ENCODE results near the gene MFAP3. TPM values are rescaled to one million over a fixed set of nuclear protein-coding genes. Genes with fewer than 3 reads are reported as not detected.

The MFAP3 gene
- total RNA-seq, 1 donor from 2014 or later, result 39.0 TPM

GRCh38 chr5:154039458-154039829 is 677 bp downstream of the MFAP3 start:
- Mint-ChIP-seq H3K36me3 (ENCODE audit: low read depth) (no peaks in the 10 kb centered on the region), H3K4me3 (peak overlapping the region; percentile 97), H3K27me3 (ENCODE audit: low read depth) (no peaks in the 10 kb centered on the region), H3K27ac (ENCODE audit: unreplicated experiment) (no peak overlapping the region), H3K4me1 (peaks cover 25% of the 10 kb centered on the region), H3K9me3 (no peaks in the 10 kb centered on the region)
- no peak for DNase-seq (ENCODE audit: low read depth, low spot score)
- no peak for TF ChIP-seq CTCF (conservative IDR thresholded peaks at IDR 0.05)

- Mint-ChIP-seq H3K9me3 (no peaks in the 10 kb centered on the region), H3K36me3 (ENCODE audit: low read depth) (no peaks in the 10 kb centered on the region), H3K4me1 (peaks cover 21% of the 10 kb centered on the region), H3K27me3 (ENCODE audit: low read depth) (no peaks in the 10 kb centered on the region), H3K4me3 (no peak overlapping the region), H3K27ac (ENCODE audit: unreplicated experiment) (no peak overlapping the region)
- no peak for TF ChIP-seq CTCF (conservative IDR thresholded peaks at IDR 0.05)
- DNase-seq (ENCODE audit: low read depth, low spot score), result no peak
Measured at GRCh38 chr5:154042766-154043165, 4.0 kb downstream of the MFAP3 start.

- H3K4me3 Mint-ChIP-seq, result no peak overlapping the region
- H3K36me3 Mint-ChIP-seq (ENCODE audit: low read depth), result no peaks in the 10 kb centered on the region
- H3K27me3 Mint-ChIP-seq (ENCODE audit: low read depth), result no peaks in the 10 kb centered on the region
- no peak overlapping the region for H3K27ac Mint-ChIP-seq (ENCODE audit: unreplicated experiment)
- no peak for DNase-seq (ENCODE audit: low read depth, low spot score)
- H3K4me1 Mint-ChIP-seq, result peaks cover 10% of the 10 kb centered on the region
- no peak for TF ChIP-seq CTCF (conservative IDR thresholded peaks at IDR 0.05)
- H3K9me3 Mint-ChIP-seq, result no peaks in the 10 kb centered on the region
Measured at GRCh38 chr5:154044099-154044498, 5.3 kb downstream of the MFAP3 start.

- Mint-ChIP-seq H3K27ac (ENCODE audit: unreplicated experiment) (no peak overlapping the region), H3K36me3 (ENCODE audit: low read depth) (no peaks in the 10 kb centered on the region), H3K4me1 (peaks cover 5% of the 10 kb centered on the region), H3K9me3 (no peaks in the 10 kb centered on the region), H3K4me3 (no peak overlapping the region), H3K27me3 (ENCODE audit: low read depth) (no peaks in the 10 kb centered on the region)
- no peak for TF ChIP-seq CTCF (conservative IDR thresholded peaks at IDR 0.05)
- DNase-seq (ENCODE audit: low read depth, low spot score), result no peak
Measured at GRCh38 chr5:154044581-154044980, 5.8 kb downstream of the MFAP3 start.

- Mint-ChIP-seq H3K36me3 (ENCODE audit: low read depth) (peaks cover 2% of the 10 kb centered on the region), H3K4me1 (peaks cover 3% of the 10 kb centered on the region)
- DNase-seq (ENCODE audit: low read depth, low spot score), result no peak
Measured at GRCh38 chr5:154046486-154046885, 7.7 kb downstream of the MFAP3 start.

More at GRCh38 chr5:154046486-154046885, 7.7 kb downstream of the MFAP3 start:
- no peaks in the 10 kb centered on the region for H3K9me3 Mint-ChIP-seq
- no peak overlapping the region for H3K27ac Mint-ChIP-seq (ENCODE audit: unreplicated experiment)
- H3K27me3 Mint-ChIP-seq (ENCODE audit: low read depth), result no peaks in the 10 kb centered on the region
- no peak for TF ChIP-seq CTCF (conservative IDR thresholded peaks at IDR 0.05)
- H3K4me3 Mint-ChIP-seq, result no peak overlapping the region
